DMS53 treated with DMSO at 0.1 percent for 48 hours (cell line): ENCODE results near the gene CCR8.

Source experiments
- DNase-seq: peaks from one replicate; lab custom pipeline; 2025; ENCODE audit not compliant: unreplicated experiment; lab: John Stamatoyannopoulos, UW

Gene CCR8, protein sequence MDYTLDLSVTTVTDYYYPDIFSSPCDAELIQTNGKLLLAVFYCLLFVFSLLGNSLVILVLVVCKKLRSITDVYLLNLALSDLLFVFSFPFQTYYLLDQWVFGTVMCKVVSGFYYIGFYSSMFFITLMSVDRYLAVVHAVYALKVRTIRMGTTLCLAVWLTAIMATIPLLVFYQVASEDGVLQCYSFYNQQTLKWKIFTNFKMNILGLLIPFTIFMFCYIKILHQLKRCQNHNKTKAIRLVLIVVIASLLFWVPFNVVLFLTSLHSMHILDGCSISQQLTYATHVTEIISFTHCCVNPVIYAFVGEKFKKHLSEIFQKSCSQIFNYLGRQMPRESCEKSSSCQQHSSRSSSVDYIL

DNA sequence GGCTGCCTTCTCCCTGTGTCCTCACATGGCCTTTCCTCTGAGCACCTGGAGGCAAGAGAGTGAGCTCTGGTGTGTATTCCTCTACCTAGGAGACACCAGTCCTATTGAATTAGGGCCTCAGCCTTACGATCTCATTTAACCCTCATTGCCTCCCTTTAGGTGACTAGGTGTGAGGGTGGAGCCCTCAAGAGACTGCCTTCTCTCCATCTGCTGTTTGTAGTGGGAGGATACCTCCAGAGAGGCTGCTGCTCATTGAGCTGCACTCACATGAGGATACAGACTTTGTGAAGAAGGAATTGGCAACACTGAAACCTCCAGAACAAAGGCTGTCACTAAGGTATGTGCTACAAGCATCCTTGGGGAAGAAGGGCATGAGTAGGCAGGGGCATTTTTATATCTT lies at the start of gene CCR8:
TSS of gene CCR8 (plus strand) at position 217 of the 400 bp plus-strand sequence. CDS start 2,623 bp downstream, outside the sequence.
- no peak for DNase-seq

DNA sequence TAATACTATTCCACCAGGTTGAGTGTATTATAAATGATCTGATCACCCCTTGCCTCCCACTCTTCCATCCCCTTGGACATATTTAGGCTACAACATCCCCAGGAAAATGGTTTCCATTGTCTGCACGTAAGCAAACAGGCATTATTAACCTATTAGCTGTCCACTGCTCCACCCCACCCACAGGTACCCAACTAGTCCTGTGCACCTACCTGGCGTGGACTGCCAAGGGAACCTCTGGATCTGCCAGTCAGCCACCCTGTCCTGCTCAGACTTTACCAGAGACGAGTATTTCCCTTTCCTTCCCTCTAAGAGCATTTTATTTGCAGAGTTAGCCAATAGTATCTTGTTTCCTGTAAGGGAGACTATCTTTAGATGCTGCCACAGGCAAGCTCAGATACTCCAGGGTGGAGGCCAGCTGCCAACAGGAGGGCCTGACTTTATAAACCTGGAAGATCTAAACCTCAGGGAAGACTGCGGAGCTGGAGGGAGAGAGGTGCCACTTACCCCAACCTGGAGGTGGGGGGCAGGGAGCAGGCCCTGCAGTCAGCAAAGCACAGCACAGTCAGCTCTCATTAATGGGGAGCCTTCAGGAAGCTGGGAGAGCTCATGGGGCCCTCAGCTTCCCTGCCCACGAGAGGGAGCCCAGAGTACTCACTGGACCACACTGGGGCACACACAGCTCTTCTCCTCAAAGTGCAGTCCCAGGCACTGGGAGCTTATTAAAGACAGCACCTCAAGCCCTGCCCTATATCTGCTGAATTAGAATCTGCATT lies 49.6 kb upstream of the CCR8 start, which contains the start of gene CX3CR1:
TSS of gene CX3CR1 (minus strand) at position 292 of the 773 bp plus-strand sequence. CDS start 13,527 bp downstream, outside the sequence.
- DNase-seq: no peak

DNA sequence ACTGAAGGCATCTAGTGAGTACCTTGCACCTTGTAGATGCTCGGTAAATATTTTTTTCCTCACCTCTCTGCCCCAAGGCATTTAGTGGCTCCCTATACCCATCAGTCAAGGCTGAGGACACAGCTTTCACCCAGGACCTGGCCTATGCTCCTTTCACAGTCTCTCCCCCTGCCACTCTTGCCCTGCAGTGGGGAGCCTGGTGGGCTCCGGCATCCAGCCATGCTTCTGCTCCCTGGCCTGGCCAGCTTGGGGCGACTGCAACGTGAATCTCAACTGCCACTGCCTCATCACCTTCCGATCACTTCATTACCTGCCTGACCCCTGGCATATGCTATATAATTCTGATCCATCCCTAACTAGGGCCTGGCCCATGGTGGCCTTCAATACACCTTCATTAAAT lies 48.9 kb upstream of the CCR8 start:
- no peak for DNase-seq

DNA sequence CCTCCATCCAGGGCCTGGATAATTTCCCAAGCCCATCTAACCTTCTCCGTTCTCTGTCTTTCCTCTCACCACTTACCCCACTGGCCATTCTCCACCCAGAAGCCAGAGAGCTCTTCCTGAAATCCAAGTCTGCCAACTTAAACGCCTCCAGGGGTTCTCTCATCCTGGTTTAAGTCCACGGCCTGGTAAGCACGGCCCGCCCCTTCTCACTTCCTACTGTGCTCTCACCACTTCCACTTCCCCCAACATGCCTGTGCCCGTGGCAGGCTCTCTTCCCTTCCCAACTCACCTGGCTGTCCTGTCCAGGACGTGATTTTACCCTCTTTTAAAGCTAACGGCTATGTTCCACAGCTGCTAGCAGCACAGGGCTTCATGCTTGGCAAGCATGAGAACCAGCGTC lies 48.0 kb upstream of the CCR8 start:
- DNase-seq: no peak

DNA sequence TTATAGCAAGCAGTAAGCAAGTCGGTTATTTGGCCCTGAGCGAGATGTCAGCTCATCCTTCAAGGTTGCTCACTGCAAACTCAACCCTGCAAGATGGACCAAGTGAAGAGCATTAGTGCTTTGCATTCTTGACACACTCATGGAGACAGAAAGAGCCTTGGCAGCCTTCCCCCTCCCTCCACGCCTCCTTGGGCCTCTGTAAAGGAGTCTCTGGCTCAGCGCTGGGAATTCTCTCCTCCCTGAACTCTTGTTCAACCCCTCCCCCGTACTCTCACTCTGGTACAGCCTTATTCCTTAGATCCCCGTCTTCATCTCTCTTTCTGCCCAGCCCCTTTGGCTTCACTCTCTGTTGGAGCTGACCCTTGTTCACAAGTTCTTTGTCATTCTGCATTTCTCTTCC lies 47.5 kb upstream of the CCR8 start:
- DNase-seq: no peak

DNA sequence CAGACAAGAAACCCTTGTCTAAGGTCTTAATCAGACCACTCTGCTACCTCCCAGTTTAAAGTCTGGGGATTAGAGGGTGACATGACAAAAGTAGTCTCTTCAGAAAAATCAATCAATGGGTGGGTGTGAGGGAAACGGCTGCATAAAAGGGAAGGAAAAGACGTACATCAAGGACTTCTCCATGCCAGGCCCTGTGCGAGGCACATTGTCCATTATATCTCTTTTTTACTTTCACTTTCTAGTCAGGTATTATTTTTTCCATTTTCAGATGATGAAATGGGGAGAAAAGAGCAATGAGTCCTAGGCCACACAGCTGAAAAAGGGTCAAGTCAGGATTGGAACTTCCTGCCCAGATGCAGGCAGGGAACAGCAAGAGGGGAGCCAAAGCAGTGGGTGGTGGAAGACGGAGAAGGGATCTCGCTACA lies 45.0 kb upstream of the CCR8 start:
- no peak for DNase-seq

DNA sequence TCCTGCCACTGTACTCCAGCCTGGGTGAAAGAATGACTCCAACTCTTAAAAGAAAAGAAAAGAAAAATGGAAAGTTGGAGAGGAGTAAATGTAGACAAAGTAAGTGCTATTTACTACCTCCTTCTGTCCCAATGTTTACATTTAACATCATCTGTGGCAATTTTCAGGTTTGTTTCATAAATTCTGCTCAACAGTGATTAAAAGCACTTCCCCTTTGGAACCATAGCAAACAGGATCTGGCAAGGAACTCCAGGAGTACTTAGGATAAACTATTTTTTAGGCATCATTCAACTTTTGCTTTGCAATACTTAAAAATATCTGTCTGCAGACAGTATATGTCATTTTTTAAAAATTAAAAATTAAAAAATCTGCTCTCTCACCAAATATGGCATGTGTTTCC lies 44.2 kb upstream of the CCR8 start:
- no peak for DNase-seq

DNA sequence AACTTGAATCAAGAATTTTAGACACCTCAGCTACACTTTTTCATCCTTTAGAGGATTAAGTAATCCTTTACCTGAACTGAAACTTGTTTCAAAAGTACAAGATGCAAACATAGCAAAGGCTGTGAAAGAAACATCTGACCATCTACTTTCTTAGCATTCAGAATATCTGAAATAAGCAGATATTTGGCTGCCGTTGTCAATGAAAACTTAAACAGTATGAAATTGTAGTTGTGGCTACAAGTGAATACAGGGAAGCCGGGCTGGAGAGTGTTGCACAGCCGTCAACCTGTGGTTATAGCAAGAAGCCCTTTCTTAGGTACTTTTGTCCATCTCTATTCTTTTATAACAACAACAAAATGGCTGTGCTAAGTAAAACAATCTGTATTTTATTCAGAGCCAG lies 42.7 kb upstream of the CCR8 start:
- DNase-seq: no peak

DNA sequence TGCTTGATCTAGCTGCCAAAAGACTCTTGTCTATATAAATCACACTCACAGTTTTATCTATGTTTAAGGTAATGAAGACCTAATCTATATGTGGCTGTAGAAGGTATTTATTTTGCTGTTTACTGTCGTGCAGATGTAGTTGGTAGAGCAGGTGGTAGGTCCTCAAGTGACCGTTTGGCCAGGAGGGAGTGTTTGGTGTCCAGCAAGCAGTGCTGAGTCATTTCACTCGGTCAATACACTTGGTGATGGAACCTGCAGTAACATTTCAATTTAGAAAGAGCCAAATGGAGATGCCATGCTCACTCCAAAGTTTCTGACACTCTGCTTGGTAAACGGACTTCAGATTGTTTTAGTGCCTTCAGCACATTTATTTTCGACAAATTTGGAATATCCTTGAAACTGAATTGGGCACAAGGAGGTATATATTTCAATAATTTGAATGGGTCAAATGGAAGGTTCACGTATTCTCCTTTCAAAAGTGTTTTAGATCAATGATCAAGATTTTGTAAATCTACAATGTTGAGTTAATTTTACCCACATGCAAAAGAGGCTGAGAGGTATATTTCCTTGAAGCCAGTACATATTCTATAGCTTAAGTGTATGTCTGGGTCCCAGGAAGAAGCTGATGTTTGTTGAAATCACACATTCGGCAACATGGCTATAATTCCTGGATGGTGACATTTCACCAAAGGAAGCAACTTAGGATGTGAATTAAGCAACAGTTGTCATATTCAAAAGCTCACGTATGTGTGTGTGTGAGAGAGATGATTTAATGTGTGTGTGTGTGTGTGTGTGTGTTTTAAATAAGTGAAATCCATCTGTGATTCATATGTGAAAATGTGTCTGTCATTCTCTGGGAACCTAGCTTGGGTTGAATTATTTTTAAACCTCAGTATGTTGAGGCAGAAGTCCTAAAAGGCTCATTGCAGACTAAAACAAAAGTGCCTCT lies 42.0 kb upstream of the CCR8 start:
- DNase-seq: no peak

DNA sequence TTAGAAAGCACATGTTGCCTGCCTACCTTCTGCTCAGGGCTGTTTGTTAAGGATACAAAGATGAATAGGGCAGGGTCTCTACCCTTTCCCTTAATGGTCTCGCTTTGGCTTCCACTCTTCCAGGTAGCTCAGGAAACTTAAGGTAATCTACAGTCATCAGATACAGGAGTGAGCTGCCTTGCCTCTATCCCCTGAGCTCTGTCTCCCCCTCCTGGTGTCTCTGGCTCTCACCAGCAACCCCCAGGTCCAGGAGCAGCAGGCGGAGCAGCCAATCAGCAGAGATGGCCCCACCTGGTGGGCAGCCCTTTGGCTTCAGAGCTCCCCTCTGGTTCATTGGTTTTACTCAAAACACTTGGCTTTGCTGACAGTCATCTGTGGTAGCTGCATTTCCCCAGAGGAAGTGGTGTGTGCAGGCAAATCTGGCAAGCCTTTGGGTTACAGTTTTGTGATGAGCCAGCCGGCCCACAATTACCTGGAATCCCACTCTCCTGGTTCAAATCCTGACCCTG lies 41.2 kb upstream of the CCR8 start:
- peak; percentile 22 for DNase-seq

DNA sequence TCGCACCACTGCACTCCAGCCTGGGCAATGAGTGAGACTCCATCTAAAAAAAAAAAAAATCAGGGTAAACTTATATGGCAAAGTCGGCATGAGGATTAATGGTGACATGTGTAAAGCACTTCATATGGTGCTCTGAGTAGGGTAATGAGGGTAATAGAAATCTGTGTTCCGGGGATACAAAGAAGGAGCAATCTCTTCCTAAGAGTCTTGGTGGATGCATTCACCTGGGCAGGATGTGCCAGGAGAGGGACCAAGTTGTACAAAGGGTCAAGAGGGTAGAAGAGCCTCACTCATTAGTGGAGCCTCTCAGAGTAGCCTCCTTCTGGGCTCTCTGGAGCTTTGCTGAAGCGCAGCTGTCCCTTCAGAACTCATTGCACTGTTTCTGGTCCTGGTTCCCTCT lies 40.4 kb upstream of the CCR8 start:
- no peak for DNase-seq

DNA sequence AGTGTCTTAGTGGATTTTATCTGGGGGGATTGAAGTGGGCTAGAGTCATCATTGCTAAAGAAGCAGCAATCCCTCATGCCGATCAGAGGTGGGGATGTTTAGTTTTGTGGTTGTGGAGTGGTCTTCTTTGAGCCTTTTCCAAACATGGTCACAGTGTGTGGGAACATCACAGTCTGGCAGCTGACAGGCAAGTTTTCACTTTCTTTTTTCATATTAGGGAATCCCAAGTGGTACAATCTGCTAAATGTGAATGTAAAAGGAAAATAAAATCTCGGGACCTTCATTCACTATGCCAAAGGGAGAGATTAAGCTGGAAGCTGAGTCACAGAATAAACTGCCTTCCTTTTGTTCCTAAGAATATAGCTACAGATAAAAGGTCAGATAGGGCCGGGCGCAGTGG lies 39.3 kb upstream of the CCR8 start:
- no peak for DNase-seq

DNA sequence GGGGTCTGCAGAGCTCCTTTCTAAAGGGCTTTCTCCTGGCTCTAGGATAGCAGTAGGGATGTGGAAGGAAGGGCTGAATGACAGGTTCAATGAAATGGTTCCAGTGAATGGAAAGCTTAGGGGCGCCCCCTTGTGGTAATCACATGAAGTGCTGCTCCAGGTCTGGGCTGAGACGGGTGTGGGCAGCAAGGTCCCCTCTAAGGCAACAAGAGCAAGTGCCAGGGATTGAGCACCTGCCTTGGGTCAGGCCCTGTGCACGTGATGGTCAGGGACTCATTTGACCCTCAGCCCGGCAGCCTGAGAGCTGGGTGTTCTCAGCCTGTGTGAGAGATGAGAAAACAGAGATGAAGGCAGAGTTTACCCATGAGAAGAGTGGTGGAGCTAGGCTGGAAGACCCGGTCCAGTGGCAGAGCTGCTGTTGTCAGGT lies 37.6 kb upstream of the CCR8 start:
- no peak for DNase-seq

DNA sequence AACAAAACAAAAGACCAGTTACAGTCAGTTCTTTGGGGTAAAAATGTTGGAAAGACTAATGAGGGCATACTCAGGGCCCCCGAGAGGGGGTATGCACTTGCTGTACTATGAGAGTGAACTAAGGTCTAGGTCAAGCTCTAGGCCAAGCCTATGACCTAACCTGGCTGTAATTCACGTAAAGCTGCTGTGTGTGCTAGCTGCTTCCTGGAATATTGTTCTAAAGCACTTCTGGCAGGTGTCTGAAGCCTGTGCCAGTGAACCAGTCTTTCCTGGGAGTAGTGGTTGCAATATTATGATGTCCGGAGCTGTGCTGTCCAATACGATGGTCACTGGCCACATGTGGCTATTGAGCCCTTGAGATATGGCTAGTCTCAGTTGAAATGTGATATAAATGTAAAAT lies 36.5 kb upstream of the CCR8 start:
- DNase-seq: no peak

DNA sequence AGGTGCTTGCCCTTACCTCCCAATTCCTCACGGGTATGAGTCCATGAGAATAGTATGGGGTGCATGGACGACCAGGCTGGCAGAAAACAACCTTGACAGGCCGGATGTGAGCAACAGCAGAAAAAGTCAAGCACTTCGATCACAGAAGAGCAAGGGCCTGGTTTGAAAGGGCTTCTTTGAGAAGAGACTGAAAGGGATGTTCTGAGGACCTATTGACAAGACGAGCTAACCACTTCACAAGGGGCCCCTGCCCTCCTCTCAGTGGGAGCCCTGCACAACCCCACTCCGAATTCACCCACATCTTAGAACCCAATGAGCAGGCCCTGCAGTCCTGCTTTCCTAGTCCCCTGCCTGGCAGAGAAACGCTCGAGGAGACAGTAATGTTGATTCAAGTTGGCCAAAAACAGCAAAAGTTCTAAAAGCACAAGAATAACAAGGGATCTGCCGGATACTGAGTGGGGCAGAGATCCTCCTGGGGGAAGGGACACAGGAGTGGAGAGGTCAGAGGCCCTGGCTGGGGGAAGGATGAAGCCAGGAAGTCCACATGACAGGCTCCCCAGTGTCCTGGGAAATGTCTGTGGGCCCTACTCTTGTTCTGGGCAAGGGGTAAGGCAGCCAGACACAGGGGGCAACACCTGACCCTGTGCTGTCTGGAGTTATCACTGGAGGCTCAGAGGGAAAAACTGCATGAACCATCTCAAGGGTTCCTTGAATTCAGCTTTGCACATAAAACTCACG lies 34.9 kb upstream of the CCR8 start:
- no peak for DNase-seq

DNA sequence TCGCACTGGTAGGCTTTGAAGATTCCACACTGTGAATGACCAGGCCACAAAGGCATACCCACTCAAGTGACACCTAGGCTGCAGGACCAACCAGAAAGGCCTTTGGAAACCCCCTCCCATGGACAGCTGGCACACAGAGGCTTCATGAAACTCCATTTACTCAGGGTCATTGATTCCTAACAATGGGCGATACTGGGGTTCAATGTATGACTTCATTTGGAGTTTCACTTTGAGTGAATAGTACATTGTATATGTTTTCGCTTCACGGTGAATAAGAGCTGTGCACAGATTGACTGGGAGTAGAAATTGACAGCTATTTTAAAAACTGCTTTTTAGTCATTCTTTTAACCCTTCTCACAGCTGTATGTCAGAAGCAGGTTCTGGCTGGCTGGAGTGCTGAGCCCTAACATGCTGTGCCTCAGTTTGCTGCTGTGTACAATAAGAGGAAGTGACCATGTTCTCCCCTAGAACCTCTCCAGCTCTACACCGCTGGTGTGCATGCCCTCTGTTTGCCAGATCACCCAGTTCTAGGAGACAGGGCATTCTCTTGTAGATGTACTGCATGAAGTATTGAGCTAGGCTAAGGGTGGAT lies 34.2 kb upstream of the CCR8 start:
- no peak for DNase-seq

DNA sequence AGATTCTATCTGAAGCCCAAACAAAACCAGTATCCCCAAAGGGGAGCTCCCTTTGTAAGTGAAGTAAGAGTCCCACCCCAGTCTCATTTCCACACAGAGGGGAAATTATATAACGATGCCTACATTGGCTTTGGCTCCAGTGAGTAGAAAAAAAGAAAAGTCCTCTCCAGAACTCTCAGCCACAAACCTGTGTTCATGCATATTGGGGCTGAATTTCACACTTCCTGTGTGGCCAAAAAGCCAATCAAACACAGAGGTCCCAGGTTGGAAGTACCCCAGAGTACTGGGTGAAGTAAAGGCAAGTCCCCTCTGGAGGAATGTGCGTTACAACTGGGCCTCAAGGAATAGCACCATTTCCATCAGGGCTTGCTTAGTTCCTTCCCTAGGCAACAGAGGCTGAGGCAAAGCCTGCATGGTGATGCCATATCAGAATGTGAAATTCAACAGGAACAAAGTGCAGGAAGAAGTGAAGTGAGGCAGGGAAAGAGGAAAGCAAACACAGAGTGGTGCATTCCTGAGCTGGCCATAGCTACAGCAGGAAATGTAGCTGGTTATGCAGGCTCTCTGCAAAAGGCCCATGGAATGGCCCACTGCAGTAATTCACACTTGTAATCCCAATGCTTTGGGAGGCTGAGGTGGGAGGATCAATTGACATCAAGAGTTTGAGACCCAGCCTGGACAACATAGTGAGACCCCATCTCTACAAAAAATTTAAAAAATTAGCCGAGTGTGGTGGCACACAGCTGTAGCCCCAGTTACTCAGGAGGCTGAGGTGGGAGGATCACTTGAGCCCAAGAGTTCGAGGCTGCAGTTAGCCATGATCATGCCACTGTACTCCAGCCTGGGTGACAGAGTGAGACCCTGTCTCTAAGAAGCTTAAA lies 33.1 kb upstream of the CCR8 start:
- DNase-seq: no peak

DNA sequence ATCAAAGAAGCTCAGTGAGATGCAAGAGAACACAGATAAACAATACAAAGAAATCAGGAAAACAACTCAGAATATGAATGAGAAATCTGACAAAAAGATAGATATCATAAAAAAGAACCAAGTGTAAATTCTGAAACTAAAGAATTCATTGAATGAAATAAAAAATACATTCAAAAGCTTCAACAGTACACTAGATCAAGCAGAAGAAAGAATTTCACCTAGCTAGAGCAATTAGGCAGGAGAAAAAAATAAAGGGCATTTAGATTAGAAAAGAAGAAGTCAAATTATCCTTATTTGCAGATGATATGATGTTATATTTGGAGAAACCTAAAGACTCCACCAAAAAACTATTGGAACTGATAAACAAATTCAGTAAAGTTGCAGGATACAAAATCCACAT lies 30.2 kb upstream of the CCR8 start:
- no peak for DNase-seq

DNA sequence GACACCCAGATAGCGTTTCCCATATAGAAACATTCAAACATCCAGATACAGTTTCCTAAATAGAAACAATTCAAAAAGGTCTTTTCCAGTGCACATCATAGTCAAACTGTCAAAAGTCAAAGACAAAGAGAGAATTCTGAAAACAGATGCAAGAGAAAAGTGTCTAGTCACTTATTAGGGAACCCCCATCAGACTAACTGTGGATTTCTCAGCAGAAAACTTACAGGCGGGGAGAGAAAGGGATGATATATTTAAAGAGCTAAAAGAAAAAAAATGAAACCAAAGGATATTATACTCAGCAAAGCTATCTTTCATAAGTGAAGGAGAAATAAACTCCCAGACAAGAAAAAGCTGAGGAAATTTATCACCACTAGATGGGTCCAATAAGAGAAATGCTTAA lies 27.3 kb upstream of the CCR8 start:
- DNase-seq: no peak
